ENCODE data around the gene ACAD11.

DNA sequence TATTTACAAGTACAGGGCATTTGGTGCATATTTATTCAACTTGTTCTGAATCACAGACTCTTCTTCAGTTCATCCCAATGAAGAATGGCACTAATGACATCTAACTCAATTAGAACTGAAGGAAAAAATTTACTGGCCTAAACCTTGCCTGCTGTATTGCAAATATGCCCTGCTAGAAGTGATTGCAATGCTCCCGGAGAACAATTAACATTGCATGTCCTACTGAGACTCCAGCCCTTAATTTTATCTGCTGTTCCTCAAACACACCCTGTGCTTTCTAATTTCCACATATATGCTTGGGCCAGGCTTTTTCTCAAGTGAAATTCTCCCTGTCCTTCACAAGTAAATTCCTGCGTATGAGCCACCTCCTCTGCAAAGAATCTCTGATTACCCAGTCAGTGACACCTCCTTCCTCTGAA is 54.2 kb downstream of the ACAD11 start:
- no peak for TF ChIP-seq POLR2A (IDR thresholded peaks at IDR 0.05)
- TF ChIP-seq, protein P1, sequence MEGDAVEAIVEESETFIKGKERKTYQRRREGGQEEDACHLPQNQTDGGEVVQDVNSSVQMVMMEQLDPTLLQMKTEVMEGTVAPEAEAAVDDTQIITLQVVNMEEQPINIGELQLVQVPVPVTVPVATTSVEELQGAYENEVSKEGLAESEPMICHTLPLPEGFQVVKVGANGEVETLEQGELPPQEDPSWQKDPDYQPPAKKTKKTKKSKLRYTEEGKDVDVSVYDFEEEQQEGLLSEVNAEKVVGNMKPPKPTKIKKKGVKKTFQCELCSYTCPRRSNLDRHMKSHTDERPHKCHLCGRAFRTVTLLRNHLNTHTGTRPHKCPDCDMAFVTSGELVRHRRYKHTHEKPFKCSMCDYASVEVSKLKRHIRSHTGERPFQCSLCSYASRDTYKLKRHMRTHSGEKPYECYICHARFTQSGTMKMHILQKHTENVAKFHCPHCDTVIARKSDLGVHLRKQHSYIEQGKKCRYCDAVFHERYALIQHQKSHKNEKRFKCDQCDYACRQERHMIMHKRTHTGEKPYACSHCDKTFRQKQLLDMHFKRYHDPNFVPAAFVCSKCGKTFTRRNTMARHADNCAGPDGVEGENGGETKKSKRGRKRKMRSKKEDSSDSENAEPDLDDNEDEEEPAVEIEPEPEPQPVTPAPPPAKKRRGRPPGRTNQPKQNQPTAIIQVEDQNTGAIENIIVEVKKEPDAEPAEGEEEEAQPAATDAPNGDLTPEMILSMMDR (IDR thresholded peaks at IDR 0.05): no peak
